UCSD-AML1 (cell line): ENCODE measurements around the gene CRYBA4.
"Not testable (repeated sequence)": the region's sequence is repeated elsewhere in the genome, so short reads cannot be mapped to it uniquely, and the experiment has no call there.

Source experiments
- DNase-seq: peaks from one replicate; lab custom pipeline; 2025; ENCODE audit not compliant: unreplicated experiment; lab: John Stamatoyannopoulos, UW

Gene CRYBA4

DNA sequence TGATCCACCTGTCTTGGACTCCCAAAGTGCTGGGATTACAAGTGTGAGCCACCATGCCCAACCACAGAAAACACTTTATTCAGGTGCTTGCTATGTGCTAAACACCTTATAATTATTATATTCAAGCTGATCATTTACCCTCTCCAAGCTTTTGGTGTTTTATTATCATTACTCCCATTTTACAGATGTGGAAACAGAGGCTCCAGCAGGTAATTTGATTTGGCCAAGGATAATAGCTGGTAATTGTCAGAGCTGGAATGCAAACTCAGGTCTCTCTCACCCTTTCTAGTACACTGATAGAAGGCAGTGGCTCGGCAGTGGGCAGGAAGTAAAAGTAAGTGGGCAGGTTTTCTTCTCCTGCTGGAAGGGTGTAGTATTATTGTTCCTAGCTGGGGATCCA, 28.0 kb upstream of the CRYBA4 start:
- no peak for DNase-seq

DNA sequence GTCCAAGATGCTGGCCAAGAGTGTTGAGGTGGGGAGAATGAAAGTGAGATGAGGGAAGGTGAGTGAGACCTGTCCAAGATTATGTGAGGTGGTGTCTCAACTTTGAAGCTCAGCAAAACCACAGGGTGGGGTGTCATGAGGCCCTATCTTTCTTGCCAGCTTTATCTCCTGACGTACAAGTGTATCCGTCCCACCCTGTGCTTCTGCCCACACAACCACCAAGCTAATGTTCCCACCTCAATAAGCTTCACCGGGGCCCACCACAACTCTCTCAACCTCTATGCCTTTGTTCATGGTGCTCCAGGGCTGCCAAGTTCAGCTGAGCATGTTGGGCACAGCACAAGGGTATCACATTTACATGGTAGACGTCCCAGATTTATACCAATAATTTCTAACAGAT, 24.7 kb upstream of the CRYBA4 start:
- DNase-seq = no peak

DNA sequence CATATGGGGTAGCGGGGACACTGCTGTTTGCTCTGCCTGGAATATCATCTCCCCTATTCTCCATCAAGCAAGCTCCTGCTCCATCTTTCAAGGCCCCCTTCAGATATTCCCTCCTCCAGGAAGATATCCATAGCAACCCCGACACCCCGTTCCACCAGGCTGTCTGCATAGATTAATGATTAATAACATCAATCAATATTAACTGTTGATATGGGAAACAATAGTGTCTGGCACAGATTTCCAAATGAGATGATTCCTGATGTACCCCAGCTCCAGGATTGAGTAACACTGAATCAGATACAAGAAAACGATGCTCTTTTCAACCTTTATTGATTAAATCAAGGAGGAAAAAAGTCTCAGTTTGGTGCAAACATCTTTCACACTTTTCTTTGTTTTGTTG, 24.3 kb upstream of the CRYBA4 start:
- DNase-seq = no peak

DNA sequence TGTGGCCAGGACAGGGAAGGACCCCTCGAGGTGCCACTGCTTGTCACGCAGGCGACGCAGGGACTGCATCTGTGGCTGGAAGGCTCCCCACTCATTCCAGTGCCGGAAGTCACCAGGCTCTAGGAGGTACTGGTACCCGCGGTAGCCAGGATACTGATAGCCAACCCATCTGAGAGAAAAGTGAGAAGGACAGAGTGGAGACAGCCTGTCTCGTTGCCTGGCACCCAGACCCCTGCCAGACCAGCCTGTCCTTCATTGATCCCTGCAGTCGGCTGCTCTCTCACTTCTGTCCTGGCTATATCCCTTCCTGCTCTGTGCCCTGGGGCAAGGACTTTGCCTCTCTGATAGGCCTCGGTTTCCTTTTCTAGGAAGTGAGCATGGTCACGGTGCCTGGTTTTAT, 22.3 kb upstream of the CRYBA4 start:
- DNase-seq = no peak

DNA sequence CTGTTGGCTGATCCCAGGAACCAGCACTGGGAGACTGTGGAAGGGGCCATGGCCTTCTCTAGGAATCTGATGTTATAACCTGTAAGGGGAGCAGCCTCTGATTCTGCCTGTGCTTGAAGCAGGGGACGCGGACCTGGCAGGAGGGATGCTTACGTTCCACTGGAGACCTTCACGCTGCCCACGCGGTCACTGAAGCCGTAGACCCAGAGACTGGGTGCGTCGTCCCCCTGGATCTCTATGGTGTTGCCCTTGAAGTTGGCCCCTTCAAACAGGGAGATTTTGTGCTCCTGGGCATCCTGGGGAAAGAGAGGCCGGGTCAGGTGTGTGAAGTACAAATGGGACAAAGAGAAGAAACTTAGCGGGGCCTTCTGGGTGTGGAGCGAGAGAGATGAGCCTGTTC, 20.0 kb upstream of the CRYBA4 start:
- no peak for DNase-seq

DNA sequence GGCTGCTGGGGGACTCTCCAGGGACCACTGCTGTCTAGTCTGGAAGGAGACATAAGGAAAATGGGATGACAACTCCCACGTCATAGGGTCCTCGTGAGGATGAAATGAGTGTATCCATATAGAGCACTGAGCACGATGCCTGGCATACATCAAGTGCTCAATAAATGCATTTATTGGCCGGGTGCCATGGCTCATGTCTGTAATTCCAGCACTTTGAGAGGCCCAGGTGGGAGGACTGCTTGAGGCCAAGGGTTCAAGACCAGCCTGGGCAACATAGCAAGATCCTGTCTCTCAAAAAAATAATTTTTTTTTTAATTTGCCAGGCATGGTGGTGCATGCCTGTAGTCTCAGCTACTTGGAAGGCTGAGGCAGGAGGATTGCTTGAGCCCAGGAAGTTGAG, 19.6 kb upstream of the CRYBA4 start:
- DNase-seq = no peak

DNA sequence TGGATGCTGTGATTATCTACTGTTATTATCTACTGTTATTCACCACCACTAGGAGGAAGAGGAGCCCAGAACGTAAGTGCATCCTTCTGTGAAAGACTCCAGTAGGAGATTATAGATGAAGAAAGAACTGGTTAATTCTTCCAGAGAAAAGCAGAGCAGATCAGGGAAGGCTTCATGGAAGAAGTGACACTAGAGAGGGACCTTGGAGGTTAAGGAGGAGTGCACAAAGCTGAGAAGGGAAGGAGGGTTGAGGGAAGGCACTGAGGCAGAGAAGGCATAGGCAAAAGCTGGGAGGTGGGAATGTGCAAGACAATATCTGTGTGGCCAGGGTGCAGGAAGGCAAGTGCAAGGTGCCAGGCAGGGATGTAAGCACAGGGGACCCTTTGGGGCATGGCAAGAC, 17.4 kb upstream of the CRYBA4 start:
- DNase-seq = no peak

DNA sequence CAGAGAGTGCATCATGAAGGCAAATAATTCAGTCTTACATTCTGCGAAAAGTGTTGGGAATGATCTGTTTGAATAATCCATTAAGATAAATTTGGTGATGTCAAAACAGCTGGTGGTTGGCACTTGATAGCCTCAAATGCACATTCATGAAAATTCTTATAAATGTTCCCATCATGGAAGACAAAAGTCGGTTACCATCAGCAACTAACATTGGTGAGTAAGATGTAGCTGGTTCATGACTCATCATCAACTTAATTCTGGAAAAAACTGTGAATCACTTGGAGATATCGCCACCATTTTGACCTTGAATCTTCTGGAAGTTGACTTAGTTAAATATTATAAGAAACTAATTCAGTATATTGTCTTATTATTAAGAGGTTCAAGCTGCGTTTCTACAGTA, 15.2 kb upstream of the CRYBA4 start:
- no peak for DNase-seq

DNA sequence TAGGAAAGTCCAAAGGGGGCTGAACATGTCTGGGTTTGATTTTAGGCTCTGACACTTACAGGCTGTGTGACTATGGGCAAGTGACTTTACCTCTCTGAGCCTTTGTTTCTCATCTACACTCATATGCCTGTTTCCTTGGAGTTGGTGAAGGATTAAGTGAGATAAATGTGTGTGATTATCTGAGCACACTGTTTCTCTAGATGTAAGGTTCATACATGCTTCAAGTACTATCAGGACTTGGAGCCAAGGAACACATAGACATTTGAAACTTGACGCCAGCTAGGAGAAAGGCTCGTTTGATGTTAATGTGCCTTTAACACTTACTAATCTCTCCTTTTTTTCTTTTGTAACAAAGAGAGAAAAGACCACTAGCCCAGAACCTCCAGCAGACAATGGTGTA, 13.6 kb upstream of the CRYBA4 start:
- no peak for DNase-seq

DNA sequence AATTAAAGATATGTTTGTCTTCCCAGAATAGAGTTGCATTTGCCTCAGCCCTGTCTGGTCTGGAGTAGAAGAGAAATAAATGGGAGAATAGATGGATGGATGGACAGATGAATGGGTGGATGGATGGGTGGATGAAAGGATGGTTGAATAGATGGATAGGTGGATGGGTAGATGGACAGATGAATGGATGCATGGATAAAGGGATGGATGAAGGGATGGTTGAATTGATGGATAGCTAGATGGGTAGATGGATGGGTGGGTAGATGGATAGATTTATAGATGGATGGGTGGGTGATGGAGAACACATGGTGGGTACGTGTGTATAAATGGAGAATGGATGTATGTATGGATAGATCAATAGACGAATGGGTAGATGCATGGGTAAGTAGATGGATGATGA, 12.5 kb upstream of the CRYBA4 start:
- no peak for DNase-seq

DNA sequence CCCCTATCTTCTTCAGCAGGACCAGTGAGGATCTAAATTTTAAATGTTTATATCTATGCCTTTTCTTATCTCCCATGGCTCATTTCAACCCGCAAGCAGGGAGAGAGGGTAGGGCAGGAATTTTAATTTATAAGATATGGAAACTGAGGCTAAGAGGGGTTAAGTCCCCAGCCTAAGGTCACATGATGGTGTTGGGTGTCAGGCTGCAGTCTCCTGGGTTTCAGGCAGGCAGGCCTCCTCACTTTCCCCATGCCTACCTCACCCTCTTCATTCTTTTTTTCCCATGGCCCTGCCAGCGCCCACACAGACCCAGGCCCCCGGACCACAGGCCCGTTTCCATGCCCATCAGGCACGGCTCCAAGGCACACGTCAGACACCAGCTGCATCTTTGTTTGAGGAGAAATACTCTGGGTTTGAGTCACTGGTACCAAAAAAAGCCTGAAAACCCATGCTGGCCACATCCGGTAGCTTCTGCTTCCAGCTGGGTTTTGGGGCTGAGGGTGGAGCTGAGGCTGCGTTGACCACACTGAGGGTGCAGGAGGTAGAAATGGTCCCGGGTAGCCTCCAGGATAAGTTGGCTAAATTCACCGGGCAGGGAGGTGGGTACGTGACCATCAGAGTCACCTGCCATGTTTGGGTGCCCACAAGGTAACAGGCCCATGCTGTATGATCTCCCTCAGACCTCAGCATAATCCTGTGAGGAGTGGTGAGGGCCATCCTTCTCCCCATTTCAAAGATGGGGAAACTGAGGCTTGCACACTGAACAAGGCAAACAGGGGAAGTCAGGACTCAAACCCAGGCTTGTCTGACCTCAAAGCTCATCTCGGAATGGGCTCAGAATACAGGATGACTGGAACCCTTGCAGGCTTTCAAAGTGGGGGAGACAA, 11.4 kb upstream of the CRYBA4 start:
- DNase-seq = peak; percentile 39

DNA sequence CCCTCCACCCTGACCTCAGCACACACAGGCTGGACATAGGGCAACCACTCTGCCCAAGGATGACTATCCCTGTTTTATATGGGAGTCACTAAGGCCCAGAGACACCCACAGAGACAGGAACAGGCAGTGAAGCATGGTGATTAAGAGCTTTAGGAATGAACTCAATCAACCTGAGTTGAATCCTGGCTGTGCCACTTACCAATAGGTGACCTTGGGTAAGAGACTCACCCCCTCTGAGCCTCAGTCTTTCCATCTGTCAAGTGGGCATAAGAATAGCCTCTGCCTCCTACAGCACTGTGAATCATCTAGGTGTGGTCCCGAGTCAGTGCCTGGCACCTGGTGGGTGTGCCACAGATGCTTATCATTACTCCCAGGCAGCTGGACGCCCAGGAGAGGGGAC, 10.8 kb upstream of the CRYBA4 start:
- no peak for DNase-seq

DNA sequence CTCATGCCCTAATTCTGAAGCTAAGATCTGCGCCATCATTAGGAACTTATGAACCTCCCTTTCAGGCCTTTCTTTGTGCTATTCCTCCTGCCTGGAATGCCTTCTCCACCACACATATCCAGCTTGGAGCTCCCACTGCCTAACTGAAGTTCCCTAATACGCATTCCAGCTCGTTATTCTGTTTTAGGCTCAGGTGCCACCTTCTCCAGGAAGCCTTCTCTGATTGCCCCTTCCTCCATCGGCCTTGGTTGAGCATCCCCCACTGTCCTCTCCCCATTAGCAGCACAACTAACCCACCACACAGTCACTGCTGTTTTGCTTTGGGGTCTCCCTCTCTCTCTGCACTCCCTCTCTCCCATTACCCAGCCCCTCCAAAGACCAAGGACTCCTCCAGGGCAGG, 9.1 kb upstream of the CRYBA4 start:
- DNase-seq = no peak

DNA sequence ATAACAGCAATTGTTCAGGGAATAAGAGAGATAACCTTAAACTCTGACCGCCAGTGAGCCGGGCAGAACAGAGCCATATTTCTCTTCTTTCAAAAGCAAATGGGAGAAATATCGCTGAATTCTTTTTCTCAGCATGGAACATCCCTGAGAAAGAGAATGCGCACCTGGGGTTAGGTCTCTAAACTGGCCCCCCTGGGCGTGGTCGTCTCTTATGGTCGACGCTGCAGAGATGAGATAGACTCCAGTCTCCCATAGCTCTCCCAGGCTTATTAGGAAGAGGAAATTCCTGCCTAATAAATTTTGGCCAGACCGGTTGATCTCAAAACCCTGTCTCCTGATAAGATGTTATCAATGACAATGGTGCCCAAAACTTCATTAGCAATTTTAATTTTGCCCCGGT, 8.0 kb upstream of the CRYBA4 start:
- DNase-seq = not testable (repeated sequence)

DNA sequence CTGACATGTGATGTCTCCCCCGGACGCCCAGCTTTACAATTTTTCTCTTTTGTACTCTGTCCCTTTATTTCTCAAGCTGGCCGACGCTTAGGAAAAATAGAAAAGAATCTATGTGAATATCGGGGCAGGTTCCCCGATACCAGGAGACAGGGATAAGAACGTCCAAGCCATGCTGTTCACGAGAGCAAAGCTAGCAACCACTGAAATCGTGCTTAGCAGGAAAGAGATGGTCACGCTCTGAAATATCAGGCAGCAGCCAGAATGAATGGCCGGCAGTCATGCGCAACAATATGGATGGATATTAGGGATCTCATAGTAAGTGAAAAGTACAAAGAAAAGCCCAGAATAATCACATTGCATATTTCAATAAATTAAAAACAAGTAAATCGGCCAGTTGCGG, 7.4 kb upstream of the CRYBA4 start:
- no peak for DNase-seq

DNA sequence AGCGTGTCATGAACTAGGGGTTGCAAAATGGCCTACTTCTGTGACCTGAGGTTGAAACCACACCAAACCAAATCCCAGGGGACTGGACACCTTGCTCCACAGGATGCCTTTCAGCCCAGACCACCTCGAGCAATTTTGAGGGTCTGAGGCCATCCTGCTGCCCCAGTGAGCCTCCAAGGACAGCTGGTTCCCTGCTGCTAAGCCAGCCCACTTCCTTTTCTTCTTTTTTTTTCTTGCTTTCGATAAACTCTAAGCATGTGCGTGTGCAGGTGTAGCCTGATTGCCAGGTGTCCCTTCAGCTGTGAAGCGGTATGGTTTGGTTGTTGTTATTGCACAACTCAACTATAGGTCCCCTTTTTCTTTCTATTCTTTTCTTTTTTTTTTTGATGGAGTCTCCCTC, 6.6 kb upstream of the CRYBA4 start:
- no peak for DNase-seq

DNA sequence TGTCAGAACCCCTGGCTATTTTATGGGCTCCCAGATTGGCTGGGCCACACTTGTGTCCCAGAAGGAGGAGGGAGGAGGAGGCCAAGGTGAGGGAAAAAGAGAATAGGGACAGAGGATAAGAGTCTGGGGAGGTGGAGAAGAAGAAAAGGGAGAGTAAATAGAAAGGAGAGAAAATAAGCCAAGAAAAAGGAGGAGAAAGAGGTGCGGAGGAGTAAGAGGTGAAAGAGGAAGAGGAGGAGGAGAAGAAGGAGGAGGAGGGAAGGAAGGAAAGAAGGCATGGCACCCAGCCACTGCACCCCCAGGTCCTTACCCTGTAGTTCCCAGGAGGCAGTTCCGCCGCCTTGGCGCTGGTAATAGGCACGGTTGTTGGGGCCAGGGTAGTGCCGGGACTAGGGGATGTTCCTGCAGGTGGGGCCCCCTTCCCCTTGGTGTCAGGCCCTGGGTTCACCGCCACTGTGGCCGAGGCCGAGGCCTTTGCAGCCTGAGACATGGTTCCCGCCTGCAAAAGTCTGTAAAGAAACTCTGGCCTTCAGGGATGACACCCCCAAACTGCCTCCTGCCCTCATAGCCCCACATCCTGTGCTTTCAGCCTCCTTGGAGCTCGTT, 5.8 kb upstream of the CRYBA4 start:
- no peak for DNase-seq

DNA sequence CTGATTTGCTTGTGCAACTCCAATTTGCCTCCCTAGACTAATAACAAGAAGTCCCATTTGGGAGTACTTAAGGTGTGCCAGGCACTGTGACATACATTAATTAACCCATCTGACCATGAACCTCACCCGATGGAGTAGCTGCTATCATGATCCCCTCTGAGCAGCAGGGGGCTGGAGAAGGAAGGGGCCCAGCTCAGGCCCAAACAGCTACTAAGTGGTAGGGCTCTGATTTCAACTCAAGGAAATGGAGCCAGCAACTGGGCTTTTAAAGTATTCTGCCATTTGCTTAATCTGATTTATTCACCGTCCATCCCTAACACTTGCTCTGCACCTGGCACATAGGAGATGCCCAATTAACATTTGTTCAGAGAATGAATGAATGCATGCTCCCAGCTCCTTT, 5.1 kb upstream of the CRYBA4 start:
- DNase-seq = no peak

DNA sequence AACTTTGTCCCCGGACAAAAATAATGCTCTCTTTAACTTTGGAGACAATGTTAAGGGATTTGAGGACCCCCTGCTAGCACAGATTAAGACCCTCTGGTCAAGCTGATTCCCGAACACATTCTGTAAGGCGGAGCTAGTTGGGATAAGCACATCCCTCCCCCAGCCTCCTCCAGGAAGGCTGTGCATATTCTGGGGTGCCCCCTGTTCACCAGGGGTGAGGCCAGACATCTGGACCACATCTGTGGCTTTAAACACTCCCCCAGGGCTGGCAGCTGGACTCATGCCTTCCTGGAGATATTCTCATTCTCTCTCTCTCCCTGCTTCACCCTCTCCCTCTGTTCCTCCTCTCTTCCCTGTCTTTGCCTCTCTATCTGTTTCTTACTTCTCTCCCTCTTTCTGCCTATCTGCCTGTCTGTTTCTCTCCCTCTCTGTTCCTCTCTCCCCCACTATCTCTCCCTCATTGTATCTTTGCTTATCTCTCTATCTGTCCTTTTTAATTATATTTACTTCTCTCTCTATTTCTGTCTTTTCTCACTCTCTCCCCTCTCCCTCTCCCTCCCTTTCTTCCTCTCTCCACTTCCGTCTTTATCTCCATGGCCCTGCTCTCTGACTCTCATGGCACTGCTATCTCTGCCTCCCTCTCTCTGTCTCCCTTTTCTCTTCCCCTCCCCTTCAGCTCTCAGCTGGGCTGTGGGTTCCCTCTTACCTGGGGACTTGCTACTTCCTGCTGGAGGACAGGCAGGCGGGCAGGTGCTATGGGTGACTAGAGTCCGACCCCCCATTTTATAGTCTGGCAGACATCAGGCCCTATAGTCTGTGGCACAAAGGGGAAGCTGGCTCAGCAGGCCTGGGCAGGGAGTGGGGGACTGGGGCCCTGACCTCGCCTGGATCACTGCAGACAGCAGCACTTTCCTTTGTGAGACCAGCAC, 4.2 kb upstream of the CRYBA4 start, which contains the start of gene CRYBB1:
Gene CRYBB1, minus strand, starts transcription at position 757 of the 929 bp plus-strand sequence. CDS start 1,708 bp downstream, outside the sequence.
- peak; percentile 63 for DNase-seq

DNA sequence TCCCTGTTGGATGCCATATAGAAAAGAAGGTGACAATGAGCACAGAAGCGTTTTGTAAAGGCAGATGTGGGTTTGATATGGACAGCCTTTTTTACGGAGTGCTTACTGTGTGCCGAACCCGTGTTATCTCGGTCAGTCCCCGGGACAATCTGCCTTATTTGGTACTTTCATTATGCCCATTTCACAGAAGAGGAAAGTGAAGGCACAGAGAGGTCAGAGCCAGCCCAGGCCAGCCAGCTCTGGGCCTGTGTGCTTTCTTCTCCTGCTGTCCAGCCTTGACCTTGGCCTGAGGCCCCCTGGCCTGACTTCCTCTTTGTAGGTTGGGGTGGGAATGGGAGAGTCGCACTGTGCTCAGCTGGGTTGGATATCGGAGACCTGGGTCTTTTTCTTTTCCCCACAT, 3.3 kb upstream of the CRYBA4 start:
- DNase-seq = no peak

DNA sequence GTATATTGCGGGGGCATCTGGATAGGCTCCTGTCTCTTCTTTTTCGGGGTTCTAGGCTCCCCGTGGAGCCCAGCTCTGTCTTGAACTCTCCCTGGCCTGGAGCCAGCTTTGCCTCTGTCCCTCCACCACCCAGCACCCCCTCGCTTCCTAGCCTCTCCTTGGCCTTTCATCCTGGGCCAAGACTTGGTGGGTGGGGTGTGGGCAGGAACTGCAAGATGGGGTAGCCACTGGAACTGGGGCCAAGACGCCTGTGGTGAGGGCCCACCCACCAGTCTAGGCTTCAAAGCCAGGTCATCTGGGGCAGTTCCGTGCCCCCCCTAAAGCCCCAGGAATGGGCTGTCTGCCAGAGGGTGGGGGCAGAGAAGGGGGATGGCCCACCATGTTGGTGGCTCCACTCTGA, 2.3 kb upstream of the CRYBA4 start:
- no peak for DNase-seq

DNA sequence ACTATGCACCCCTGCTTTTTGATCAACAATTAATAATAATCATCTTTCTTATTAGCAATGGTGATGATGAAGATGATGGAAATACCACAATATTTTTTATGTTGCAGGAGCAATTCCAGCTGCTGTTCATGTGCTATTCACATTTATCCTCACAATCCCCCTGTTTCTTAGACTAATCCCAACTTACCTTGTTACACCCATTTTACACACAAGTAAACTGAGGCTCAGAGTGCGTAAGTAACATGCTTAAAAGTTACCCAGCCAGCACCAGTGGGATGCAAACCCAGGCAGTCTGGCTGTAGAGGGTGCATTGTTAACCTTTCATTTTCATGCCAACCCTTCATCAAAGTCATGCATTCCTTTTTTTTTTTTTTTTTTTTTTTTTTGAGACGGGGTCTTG, 1.6 kb upstream of the CRYBA4 start:
- DNase-seq = no peak
